Stomach (tissue), 9 donors: ENCODE results near the gene OXSM. TPM values are rescaled to one million over a fixed set of nuclear protein-coding genes. Genes with fewer than 3 reads are reported as not detected.

ENCODE experiments used
- DNase-seq, 2 donors: peaks; one replicate each; pipeline versions ENCODE4 v3.0.0 to v3.0.0-alpha.2; 2013 to 2019
- H3K27ac ChIP-seq, 5 donors: fragments of 200-600 bp in 4 of 5; sonication (generic) in 4 of 5; one replicate each; pipeline ENCODE4 v1.5.1; 2013 to 2019; ENCODE audit warnings: mild to moderate bottlenecking in 1 of 5, moderate library complexity in 1 of 5
- H3K27me3 ChIP-seq, 3 donors: fragments of 200-600 bp; sonication (generic); one replicate each; pipeline ENCODE4 v1.5.1; 2017 to 2019; ENCODE audit warnings: mixed run types in 1 of 3
- H3K36me3 ChIP-seq, 4 donors: fragments of 200-600 bp; sonication (generic); 1 replicate in 3 of 4; 2 replicates in 1 of 4; pipeline ENCODE4 v1.5.1; 2016 to 2019
- H3K4me1 ChIP-seq, 4 donors: fragments of 200-600 bp; sonication (generic); one replicate each; pipeline ENCODE4 v1.5.1; 2016 to 2019
- H3K4me3 ChIP-seq, 4 donors: fragments of 200-600 bp; sonication (generic) in 3 of 4; one replicate each; pipeline ENCODE4 v1.5.1; 2016 to 2019; ENCODE audit warnings: mild to moderate bottlenecking in 1 of 4
- H3K9me3 ChIP-seq, 4 donors: fragments of 200-600 bp; sonication (generic); one replicate each; pipeline ENCODE4 v1.5.1; 2016 to 2019
- CTCF ChIP-seq, 7 experiments: fragments of 450-650 bp in 4 of 7; fragments of 200-600 bp in 3 of 7; sonication (generic) in 3 of 7; IDR thresholded peaks; one replicate each; pipeline ENCODE4 v1.5.1; 2016 to 2019; ENCODE audit warnings: antibody characterized with exemption in 7 of 7, control low read depth in 2 of 7, mild to moderate bottlenecking in 1 of 7
- EP300 ChIP-seq: sonication (generic); formaldehyde crosslinking; IDR thresholded peaks from one replicate; pipeline ENCODE4 v1.6.1; 2017; ENCODE audit warnings: antibody characterized with exemption
- POLR2A ChIP-seq, 4 donors: fragments of 450-650 bp; IDR thresholded peaks; one replicate each; pipeline ENCODE4 v1.6.1; 2016; ENCODE audit warnings: antibody characterized with exemption in 4 of 4, control low read depth in 2 of 4, mild to moderate bottlenecking in 1 of 4, moderate library complexity in 1 of 4
- POLR2AphosphoS5 ChIP-seq, 3 donors: sonication (generic); formaldehyde crosslinking; IDR thresholded peaks; one replicate each; pipeline ENCODE4 v1.6.1; 2016; ENCODE audit warnings: antibody characterized with exemption in 3 of 3
- WGBS, 5 donors: extraction: QIAGEN DNeasy Blood & Tissue Kit in 3 of 5; methylation state at CpG; one replicate each; pipeline versions ENCODE4 v1.1.5 to v1.1.7; 2013 to 2018; 5-methylcytosine and 5-hydroxymethylcytosine counted together
- intact Hi-C: fragments of 100-400 bp; cut with DNase I; formaldehyde crosslinking; loops from one replicate; pipeline ENCODE4 v1.15.1; 2023; ENCODE audit warnings: low total_unique reads
- polyA plus RNA-seq, 3 donors: library from polyadenylated mRNA; stranded (reverse); fragments of 200-250 nt; gene quantifications; one replicate each; pipeline ENCODE4 v1.2.3, GENCODE V29; 2013
- total RNA-seq, 5 donors: library from RNA; depleted of rRNA; stranded (reverse); fragments of >200 nt; gene quantifications; one replicate each; pipeline versions ENCODE4 v1.1.0 to v1.2.3, GENCODE V29; 2014 to 2016
- donor health status: healthy with polysubstance abuse.
- donor health status: Bipolar disorder and iron deficiency.
- donor health status: healthy.

OXSM gene
- total and polyA plus RNA-seq, 8 donors = 0.58 to 89.3 (median 8.8) TPM; not detected in 1

- Histone ChIP-seq H3K9me3 (no peaks in the 10 kb centered on the region), H3K36me3 (no peaks in the 10 kb centered on the region), H3K27ac (no peak overlapping the region), H3K4me1 (peaks cover 5 to 45% (median 29%) of the 10 kb centered on the region in 4 donors), H3K27me3 (no peaks in the 10 kb centered on the region), H3K4me3 (no peak overlapping the region)
- 77 to 87% (median 86%) methylated on average over 3 of the region's 3 CpGs for WGBS, 5 donors
- no peak for TF ChIP-seq EP300
- TF ChIP-seq POLR2A (IDR thresholded peaks at IDR 0.05) = no peak
- no peak for TF ChIP-seq CTCF (IDR thresholded peaks at IDR 0.05)
- no peak for TF ChIP-seq POLR2AphosphoS5 (IDR thresholded peaks at IDR 0.05)
- intact Hi-C loops = no loop called here
- DNase-seq = no peak
Measured at GRCh38 chr3:25787689-25788088, 2.2 kb upstream of the OXSM start.

- Histone ChIP-seq H3K4me1 (peaks cover 5 to 42% (median 27%) of the 10 kb centered on the region in 4 donors), H3K27me3 (no peaks in the 10 kb centered on the region), H3K9me3 (no peaks in the 10 kb centered on the region), H3K4me3 (peak overlapping the region; percentile 58 to 66 (median 60)), H3K36me3 (peaks cover 0 to 5% (median 3%) of the 10 kb centered on the region in 4 donors), H3K27ac (peak overlapping the region in 4 of 5 donors; percentile 79 to 94 (median 86))
- 4 to 27% (median 16%) methylated on average over 2 of the region's 2 CpGs for WGBS, 5 donors
- intact Hi-C loops = no loop called here
- no peak for TF ChIP-seq EP300
- TF ChIP-seq POLR2AphosphoS5 (IDR thresholded peaks at IDR 0.05) = no peak
- TF ChIP-seq CTCF (IDR thresholded peaks at IDR 0.05) = no peak
- TF ChIP-seq POLR2A (IDR thresholded peaks at IDR 0.05) = no peak
- DNase-seq = no peak
Measured at GRCh38 chr3:25789209-25789595, 688 bp upstream of the OXSM start.

- TF ChIP-seq CTCF (IDR thresholded peaks at IDR 0.05) (no peak), EP300 (no peak), POLR2A (IDR thresholded peaks at IDR 0.05) (no peak), POLR2AphosphoS5 (IDR thresholded peaks at IDR 0.05) (no peak)
- H3K36me3 ChIP-seq = no peaks in the 10 kb centered on the region
- no peak for DNase-seq
- H3K4me3 ChIP-seq = no peak overlapping the region
- no peaks in the 10 kb centered on the region for H3K27me3 ChIP-seq
- H3K27ac ChIP-seq = no peak overlapping the region
- H3K9me3 ChIP-seq = no peaks in the 10 kb centered on the region
- no peaks in the 10 kb centered on the region for H3K4me1 ChIP-seq
- 87 to 92% (median 91%) methylated on average over 3 of the region's 3 CpGs for WGBS, 5 donors
- intact Hi-C loops = no loop called here
Measured at GRCh38 chr3:25801786-25802185, 11.9 kb downstream of the OXSM start.

GRCh38 chr3:25803833-25804232, 13.9 kb downstream of the OXSM start:
- 75 to 86% (median 79%) methylated on average over 2 of the region's 2 CpGs for WGBS, 5 donors

More at GRCh38 chr3:25803833-25804232, 13.9 kb downstream of the OXSM start:
- intact Hi-C loops = no loop called here
- TF ChIP-seq EP300 (no peak), CTCF (IDR thresholded peaks at IDR 0.05) (no peak), POLR2AphosphoS5 (IDR thresholded peaks at IDR 0.05) (no peak)
- Histone ChIP-seq H3K27ac (no peak overlapping the region), H3K9me3 (no peaks in the 10 kb centered on the region), H3K36me3 (no peaks in the 10 kb centered on the region), H3K4me3 (no peak overlapping the region), H3K27me3 (no peaks in the 10 kb centered on the region), H3K4me1 (no peaks in the 10 kb centered on the region)
- no peak for DNase-seq
